Cardiac fibroblast (primary cell): Measurements from ENCODE around the gene TBL1XR1.

ENCODE experiments used
- DNase-seq, 2 donors: peaks; one replicate each; pipeline versions ENCODE4 v3.0.0 to v3.0.0-alpha.2; 2010; ENCODE audit warnings: low read depth in 2 of 2
- H3K4me3 ChIP-seq, 2 donors: replicated peaks in 1 of 2; 1 replicate in 1 of 2; 2 replicates in 1 of 2; pipeline ENCODE4 v1.5.1; 2011; ENCODE audit warnings: low read depth in 2 of 2, low read length in 2 of 2, mild to moderate bottlenecking in 2 of 2, moderate library complexity in 1 of 2
- TF ChIP-seq, protein P1 (sequence below): IDR thresholded peaks from one replicate; pipeline ENCODE4 v1.5.1; 2011; ENCODE audit warnings: low read depth, mild to moderate bottlenecking, low read length, inconsistent platforms

The TBL1XR1 gene

DNA sequence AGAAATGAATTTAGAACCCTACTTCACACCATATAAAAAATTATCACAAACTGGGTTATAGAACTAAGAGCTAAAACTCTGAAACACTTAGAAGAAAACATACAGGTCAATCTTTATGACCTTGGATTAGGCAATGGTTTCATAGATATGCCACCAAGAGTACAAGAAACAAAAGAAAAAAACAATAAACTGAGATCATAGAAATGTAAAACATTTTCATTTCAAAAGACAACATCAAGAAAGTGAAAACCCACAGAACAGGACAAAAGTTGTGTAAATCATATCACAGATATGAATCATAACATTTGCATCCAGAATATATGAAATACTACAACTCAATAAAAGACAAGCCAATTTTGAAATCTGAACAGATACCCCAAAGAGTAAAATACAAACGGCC, 72.4 kb downstream of the TBL1XR1 start:
- peak; percentile 34 to 63 for DNase-seq
- H3K4me3 ChIP-seq, result no peak overlapping the region
- TF ChIP-seq, protein P1, sequence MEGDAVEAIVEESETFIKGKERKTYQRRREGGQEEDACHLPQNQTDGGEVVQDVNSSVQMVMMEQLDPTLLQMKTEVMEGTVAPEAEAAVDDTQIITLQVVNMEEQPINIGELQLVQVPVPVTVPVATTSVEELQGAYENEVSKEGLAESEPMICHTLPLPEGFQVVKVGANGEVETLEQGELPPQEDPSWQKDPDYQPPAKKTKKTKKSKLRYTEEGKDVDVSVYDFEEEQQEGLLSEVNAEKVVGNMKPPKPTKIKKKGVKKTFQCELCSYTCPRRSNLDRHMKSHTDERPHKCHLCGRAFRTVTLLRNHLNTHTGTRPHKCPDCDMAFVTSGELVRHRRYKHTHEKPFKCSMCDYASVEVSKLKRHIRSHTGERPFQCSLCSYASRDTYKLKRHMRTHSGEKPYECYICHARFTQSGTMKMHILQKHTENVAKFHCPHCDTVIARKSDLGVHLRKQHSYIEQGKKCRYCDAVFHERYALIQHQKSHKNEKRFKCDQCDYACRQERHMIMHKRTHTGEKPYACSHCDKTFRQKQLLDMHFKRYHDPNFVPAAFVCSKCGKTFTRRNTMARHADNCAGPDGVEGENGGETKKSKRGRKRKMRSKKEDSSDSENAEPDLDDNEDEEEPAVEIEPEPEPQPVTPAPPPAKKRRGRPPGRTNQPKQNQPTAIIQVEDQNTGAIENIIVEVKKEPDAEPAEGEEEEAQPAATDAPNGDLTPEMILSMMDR, result no peak

DNA sequence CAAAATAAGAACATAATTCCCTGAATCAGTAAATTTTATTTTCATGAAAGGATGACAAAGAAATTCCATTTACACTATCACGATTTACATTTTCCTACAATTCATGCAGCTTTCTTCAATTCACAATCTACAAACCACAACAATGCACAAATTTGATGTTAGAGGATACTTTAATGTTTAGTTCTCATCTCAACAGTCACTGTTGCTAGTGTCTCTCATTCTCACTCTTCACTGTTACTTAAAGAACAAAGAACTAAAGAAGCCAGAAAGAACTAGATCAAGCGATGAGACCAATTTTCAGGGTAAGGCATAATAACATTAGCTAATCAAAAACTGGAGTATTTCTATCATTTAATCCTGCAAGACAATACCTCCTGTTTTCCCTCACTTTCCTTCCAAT, 73.5 kb downstream of the TBL1XR1 start:
- TF ChIP-seq, protein P1, result no peak
- H3K4me3 ChIP-seq, result no peak overlapping the region
- DNase-seq, result no peak

DNA sequence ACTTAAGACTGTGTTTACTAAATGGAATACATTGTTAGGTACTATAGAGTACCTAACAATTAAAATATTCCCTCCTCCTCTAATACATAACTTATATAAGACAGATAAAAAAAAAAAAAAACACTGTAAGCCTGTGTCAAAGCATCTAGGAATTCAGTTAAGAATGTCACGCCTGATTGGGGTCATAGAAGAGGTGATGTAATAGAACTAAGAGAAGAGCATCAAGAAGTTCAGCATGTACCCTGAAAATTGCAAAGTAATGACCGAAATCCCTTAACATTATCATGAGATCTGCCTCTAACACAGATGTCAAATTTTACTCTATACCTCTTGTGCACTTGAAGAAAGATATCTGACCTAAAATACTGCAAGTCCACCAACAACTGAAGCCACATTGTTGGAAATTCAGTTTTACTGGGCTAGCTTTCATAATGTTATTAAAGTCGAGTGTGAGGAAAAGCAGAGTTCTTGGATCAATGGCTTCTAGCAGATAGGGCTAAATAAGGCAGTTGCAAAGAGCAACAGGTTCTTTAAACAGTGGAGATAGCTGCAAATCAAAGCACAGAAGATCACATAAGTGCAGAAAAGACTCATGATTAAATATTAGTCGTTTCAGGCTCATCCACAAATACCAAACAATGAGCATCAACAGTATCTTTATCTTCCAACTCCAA, 75.0 kb downstream of the TBL1XR1 start:
- DNase-seq, result no peak
- no peak overlapping the region for H3K4me3 ChIP-seq
- TF ChIP-seq, protein P1, result no peak

DNA sequence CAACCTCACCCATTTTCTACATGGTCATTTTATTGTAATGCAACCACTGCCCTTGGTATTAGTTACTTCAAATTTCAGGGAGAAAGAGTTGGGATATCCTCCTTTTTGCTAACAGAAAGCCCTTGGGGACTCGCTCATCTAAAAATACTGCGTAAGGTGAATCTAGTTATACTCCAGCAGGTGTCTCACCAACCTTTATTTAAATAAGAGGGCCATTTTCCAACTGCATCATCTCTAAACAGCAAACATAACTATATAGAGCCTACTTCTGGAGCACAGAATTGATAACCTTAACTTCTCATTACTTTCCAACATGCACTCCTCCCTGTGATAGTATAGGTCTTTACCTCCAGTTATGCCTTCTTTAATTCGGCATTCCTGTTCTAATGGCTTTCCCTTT, 77.5 kb downstream of the TBL1XR1 start:
- DNase-seq, result no peak
- TF ChIP-seq, protein P1, result no peak
- no peak overlapping the region for H3K4me3 ChIP-seq

DNA sequence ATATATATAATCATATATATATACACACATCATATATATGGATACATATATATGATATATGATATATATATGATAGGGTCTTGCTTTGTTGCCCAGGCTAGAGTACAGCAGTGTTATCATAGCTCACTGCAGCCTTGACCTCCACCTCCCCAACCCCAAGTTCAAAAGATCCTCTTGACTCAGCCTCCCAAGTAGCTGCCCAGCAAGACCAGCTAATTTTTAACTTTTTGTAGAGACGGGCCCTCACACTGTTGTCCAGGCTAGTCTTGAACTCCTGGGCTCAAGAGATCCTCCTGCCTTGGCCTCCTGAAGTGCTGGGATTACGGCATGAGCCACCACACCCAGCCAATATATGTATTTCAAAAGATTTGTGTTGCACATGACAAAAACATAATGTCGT, 83.0 kb downstream of the TBL1XR1 start:
- TF ChIP-seq, protein P1, result no peak
- H3K4me3 ChIP-seq, result no peak overlapping the region
- DNase-seq, result no peak

DNA sequence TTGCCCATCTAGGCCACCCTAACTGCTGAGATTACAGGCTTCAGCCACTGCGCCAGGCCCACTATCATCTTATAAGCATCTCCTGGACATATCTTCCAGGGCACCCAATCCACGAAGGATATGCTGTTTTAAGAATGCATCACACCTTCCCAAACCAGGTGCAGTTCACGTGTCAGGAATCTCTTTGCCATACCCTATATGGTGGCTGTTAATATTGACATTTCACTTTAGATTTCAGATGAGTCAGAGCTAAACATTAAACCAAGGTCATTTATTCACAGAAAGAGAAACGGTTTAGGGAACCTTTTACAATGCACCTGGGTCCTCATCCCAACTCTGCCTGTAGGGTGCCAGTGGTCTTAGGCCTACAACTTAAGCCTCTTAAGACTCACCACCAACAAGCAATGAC, 85.7 kb downstream of the TBL1XR1 start:
- TF ChIP-seq, protein P1, result no peak
- no peak for DNase-seq
- H3K4me3 ChIP-seq, result no peak overlapping the region

DNA sequence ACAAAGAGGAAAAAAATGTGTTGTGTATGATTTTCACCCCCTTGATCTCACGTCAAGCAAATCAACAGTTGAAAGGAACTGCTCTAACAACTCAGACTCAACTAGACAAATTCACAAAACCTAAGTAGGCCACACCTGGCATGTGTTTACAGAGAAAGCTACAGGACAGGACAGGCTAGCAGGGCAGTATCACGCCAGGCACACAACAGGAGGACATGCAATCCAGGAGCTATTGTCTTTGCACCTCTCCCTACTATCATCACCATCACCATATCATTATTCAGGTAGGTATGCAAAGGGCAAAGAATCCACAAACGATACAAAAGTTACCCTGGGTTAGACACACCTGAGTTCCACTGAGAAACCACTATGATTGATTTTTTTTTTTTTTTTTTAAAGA, 86.4 kb downstream of the TBL1XR1 start:
- H3K4me3 ChIP-seq, result no peak overlapping the region
- TF ChIP-seq, protein P1, result no peak
- no peak for DNase-seq
